ENCODE results near the gene ETV6.
A peak's percentile ranks its signal among the peaks of the same experiment; 100 is the strongest.

Gene ETV6

DNA sequence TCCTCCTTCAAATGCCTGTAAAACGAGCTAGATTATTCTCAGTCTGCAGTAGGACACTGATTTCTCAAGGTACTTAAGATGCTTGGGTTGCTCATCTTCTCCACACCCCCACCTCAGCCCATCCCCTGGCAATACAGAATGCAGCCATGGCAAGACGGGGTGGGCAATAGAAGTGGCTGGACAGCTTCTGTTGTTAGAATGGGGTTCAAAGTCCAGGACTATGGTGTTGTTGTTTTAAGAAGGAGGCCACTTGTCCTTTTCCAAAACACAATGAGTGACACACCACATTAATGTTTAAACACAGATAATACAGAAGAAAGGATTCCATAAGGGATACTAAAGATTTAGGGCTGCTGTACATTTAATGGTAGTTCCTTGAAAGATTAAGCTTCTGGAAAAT, 232.4 kb downstream of the ETV6 start:
- in situ Hi-C loops (cut with HindIII; ENCODE audit: low pct_ligation_motif_present, low sequenced_read_pairs) = no loop called here
- H3K4me3 ChIP-seq (ENCODE audit: low read depth, low read length) = no peak overlapping the region
- peaks cover 9% of the 10 kb centered on the region for H3K36me3 ChIP-seq (replicated peaks)
- TF ChIP-seq, protein P1, sequence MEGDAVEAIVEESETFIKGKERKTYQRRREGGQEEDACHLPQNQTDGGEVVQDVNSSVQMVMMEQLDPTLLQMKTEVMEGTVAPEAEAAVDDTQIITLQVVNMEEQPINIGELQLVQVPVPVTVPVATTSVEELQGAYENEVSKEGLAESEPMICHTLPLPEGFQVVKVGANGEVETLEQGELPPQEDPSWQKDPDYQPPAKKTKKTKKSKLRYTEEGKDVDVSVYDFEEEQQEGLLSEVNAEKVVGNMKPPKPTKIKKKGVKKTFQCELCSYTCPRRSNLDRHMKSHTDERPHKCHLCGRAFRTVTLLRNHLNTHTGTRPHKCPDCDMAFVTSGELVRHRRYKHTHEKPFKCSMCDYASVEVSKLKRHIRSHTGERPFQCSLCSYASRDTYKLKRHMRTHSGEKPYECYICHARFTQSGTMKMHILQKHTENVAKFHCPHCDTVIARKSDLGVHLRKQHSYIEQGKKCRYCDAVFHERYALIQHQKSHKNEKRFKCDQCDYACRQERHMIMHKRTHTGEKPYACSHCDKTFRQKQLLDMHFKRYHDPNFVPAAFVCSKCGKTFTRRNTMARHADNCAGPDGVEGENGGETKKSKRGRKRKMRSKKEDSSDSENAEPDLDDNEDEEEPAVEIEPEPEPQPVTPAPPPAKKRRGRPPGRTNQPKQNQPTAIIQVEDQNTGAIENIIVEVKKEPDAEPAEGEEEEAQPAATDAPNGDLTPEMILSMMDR (IDR thresholded peaks at IDR 0.05; ENCODE audit: low read depth, low read length, missing control alignments) = no peak
- no peaks in the 10 kb centered on the region for H3K27me3 ChIP-seq (replicated peaks)
- DNase-seq = no peak
- H3K27ac ChIP-seq = no peak overlapping the region

GRCh38 chr12:11882301-11883019, 233.0 kb downstream of the ETV6 start:
- in situ Hi-C loops (cut with HindIII; ENCODE audit: low pct_ligation_motif_present, low sequenced_read_pairs) = no loop called here
- Histone ChIP-seq H3K27me3 (replicated peaks) (no peaks in the 10 kb centered on the region), H3K27ac (no peak overlapping the region), H3K36me3 (replicated peaks) (peaks cover 10% of the 10 kb centered on the region), H3K4me3 (ENCODE audit: low read depth, low read length) (no peak overlapping the region)
- TF ChIP-seq, protein P1 (IDR thresholded peaks at IDR 0.05; ENCODE audit: low read depth, low read length, missing control alignments) = no peak
- no peak for DNase-seq

DNA sequence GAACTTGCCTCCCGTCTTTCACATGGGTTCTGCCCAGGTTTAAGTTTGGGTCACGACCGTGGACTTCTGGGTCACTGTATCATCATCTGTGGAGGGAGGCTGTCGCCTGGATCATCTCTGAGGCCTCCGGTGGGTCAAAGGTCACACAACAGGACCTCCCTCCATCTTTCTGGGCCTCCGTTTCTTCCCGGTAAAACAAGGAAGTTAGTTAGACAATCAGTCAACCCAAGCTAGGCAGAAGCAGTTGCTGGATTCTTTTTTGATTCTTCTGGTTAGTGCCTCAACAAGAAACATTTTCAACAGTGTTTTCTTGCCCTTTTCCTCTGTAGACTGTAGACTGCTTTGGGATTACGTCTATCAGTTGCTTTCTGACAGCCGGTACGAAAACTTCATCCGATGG, 234.6 kb downstream of the ETV6 start:
- TF ChIP-seq, protein P1 (IDR thresholded peaks at IDR 0.05; ENCODE audit: low read depth, low read length, missing control alignments) = no peak
- in situ Hi-C loops (cut with HindIII; ENCODE audit: low pct_ligation_motif_present, low sequenced_read_pairs) = no loop called here
- Histone ChIP-seq H3K36me3 (replicated peaks) (peaks cover 17% of the 10 kb centered on the region), H3K4me3 (ENCODE audit: low read depth, low read length) (no peak overlapping the region), H3K27me3 (replicated peaks) (no peaks in the 10 kb centered on the region), H3K27ac (no peak overlapping the region)
- no peak for DNase-seq

DNA sequence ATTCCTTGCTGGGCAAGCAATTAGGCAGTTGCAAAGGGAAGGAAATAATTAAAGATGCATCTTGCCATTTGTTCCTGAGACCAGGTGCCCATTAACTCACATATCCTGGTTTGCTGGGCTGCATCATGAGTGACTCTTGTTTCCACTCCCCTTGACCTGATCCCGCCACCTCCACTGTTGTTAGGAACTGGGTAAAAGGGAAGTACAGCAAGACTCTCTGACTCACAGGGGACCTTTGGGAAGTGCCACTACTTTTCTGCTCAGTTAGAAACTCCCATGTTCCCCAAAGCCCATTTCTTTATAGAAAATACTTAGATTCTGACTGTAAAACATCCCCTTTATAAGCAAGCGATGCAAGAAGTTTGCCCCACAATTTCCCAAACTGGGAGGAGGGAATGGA, 235.2 kb downstream of the ETV6 start:
- Histone ChIP-seq H3K27me3 (replicated peaks) (no peaks in the 10 kb centered on the region), H3K36me3 (replicated peaks) (peaks cover 17% of the 10 kb centered on the region), H3K4me3 (ENCODE audit: low read depth, low read length) (no peak overlapping the region), H3K27ac (peak overlapping the region; percentile 64)
- TF ChIP-seq, protein P1 (IDR thresholded peaks at IDR 0.05; ENCODE audit: low read depth, low read length, missing control alignments) = no peak
- in situ Hi-C loops (cut with HindIII; ENCODE audit: low pct_ligation_motif_present, low sequenced_read_pairs) = no loop called here
- DNase-seq = no peak

- Histone ChIP-seq H3K27me3 (replicated peaks) (no peaks in the 10 kb centered on the region), H3K27ac (peak overlapping the region; percentile 64), H3K36me3 (replicated peaks) (peaks cover 19% of the 10 kb centered on the region), H3K4me3 (ENCODE audit: low read depth, low read length) (no peak overlapping the region)
- in situ Hi-C loops (cut with HindIII; ENCODE audit: low pct_ligation_motif_present, low sequenced_read_pairs) = no loop called here
- peak; percentile 69 for DNase-seq
- TF ChIP-seq, protein P1 (IDR thresholded peaks at IDR 0.05; ENCODE audit: low read depth, low read length, missing control alignments) = no peak
Measured at GRCh38 chr12:11885261-11886038, 236.0 kb downstream of the ETV6 start.

Measured in brain microvascular endothelial cell (primary cell).